GM19397 (cell line): ENCODE data around the gene EMX2.

Source experiments
- ATAC-seq: cut with Tn5 transposase; IDR thresholded peaks from one replicate; pipeline ENCODE4 v1.9.1; 2021; ENCODE audit warnings: mild to moderate bottlenecking, moderate library complexity; ENCODE audit not compliant: unreplicated experiment

EMX2 gene

GRCh38 chr10:117531371-117532002, 11.1 kb upstream of the EMX2 start:
- ATAC-seq: no peak

- no peak for ATAC-seq
Measured at GRCh38 chr10:117532003-117532385, 10.6 kb upstream of the EMX2 start.

- no peak for ATAC-seq
Measured at GRCh38 chr10:117532451-117533107, 10.0 kb upstream of the EMX2 start.

- no peak for ATAC-seq
Measured at GRCh38 chr10:117533507-117534281, 8.9 kb upstream of the EMX2 start.

- ATAC-seq: no peak
Measured at GRCh38 chr10:117534321-117535297, 7.9 kb upstream of the EMX2 start.

- no peak for ATAC-seq
Measured at GRCh38 chr10:117535298-117536071, 7.1 kb upstream of the EMX2 start.

- ATAC-seq: no peak
Measured at GRCh38 chr10:117536072-117536865, 6.3 kb upstream of the EMX2 start.

- ATAC-seq: no peak
Measured at GRCh38 chr10:117536866-117537435, 5.6 kb upstream of the EMX2 start.

- no peak for ATAC-seq
Measured at GRCh38 chr10:117537436-117537903, 5.1 kb upstream of the EMX2 start.

GRCh38 chr10:117537904-117538524, 4.5 kb upstream of the EMX2 start:
- no peak for ATAC-seq

GRCh38 chr10:117539361-117539773, 3.2 kb upstream of the EMX2 start:
- ATAC-seq: no peak

GRCh38 chr10:117539903-117540639, 2.5 kb upstream of the EMX2 start:
- ATAC-seq: no peak

- no peak for ATAC-seq
Measured at GRCh38 chr10:117540640-117541404, 1.7 kb upstream of the EMX2 start.

- ATAC-seq: no peak
Measured at GRCh38 chr10:117541405-117541908, 1.1 kb upstream of the EMX2 start.

GRCh38 chr10:117541909-117542705, 439 bp upstream of the EMX2 start:
- ATAC-seq: no peak
